Measurements from ENCODE around the gene SLBP. TPM values are rescaled to one million over a fixed set of nuclear protein-coding genes. Genes with fewer than 3 reads are reported as not detected.

Gene SLBP
- total and polyA plus RNA-seq, 2 donors (not counting 3 experiments of a cell fraction or from before 2014, with no cell fraction given), result 48.3 to 63.1 TPM

DNA sequence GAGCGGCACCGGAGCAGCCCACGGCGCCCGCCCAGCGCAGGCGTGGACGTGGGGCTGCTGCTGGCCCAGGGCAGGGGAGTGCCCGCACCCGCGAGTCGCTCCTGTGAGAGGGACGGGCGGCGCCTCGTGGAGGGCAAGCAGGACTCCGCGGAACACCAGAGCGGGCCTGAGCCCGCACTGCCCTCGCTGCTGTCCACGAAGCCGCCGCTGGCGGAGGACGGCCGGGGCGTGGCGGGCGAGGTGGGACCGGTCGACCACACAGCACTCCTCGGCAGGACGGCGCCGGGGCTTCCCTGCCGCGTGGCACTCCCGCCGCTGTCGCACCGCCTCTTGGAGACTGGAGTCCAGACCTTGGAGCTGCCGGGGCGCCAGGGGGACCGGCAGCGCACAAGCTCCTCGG is 57.0 kb downstream of the SLBP start:
- no peak for FAIRE-seq
- POLR2A ChIA-PET, result no interaction called here
- no peaks in the 10 kb centered on the region for H3K27me3 ChIP-seq (ENCODE audit: control insufficient read depth in 2 of 2, insufficient read depth in 2 of 2, low read length in 2 of 2)

More for the DNA sequence above, 57.0 kb downstream of the SLBP start:
- Histone ChIP-seq H3K9ac (replicated peaks; ENCODE audit: extremely low read depth, insufficient read depth, low read length) (no peak overlapping the region), H3K9me3 (replicated peaks; ENCODE audit: control insufficient read depth, insufficient read depth, low read length) (no peaks in the 10 kb centered on the region), H3K9me1 (replicated peaks; ENCODE audit: control insufficient read depth, extremely low read depth, insufficient read depth, low read length) (no peaks in the 10 kb centered on the region), H3K27ac (ENCODE audit: insufficient read depth, low read depth, low read length) (no peak overlapping the region), H3K4me2 (ENCODE audit: insufficient read depth, low read length) (no peak overlapping the region), H4K20me1 (replicated peaks; ENCODE audit: control insufficient read depth, extremely low read depth, insufficient read depth, low read length) (no peaks in the 10 kb centered on the region), H3K4me1 (ENCODE audit: control insufficient read depth, extremely low read depth, insufficient read depth, low read length) (no peaks in the 10 kb centered on the region), H3K79me2 (ENCODE audit: control insufficient read depth, insufficient read depth, low read length) (no peaks in the 10 kb centered on the region), H3K36me3 (ENCODE audit: control insufficient read depth in 2 of 2, extremely low read depth in 1 of 2, insufficient read depth in 2 of 2, low read length in 2 of 2) (no peaks in the 10 kb centered on the region), H2AFZ (ENCODE audit: low read depth, low read length) (no peak overlapping the region), H3K4me3 (replicated peaks in 1 of 3; ENCODE audit: insufficient read depth in 1 of 3, low read depth in 1 of 3, low read length in 3 of 3) (no peak overlapping the region)
- TF ChIP-seq MYC (IDR thresholded peaks at IDR 0.05; ENCODE audit: low read depth, low read length) (no peak), POLR2AphosphoS5 (IDR thresholded peaks at IDR 0.05; ENCODE audit: insufficient read depth, low read depth, low read length) (no peak), JUN (IDR thresholded peaks at IDR 0.05; ENCODE audit: borderline replicate concordance, insufficient read depth, insufficient read length, low read depth) (no peak), GATA2 (IDR thresholded peaks at IDR 0.05; ENCODE audit: insufficient read depth, insufficient read length, low read depth, low read length) (no peak), EZH2 (IDR thresholded peaks at IDR 0.05; ENCODE audit: borderline replicate concordance, low read depth, low read length, severe bottlenecking) (no peak), FOS (IDR thresholded peaks at IDR 0.05; ENCODE audit: borderline replicate concordance, insufficient read depth, low read length) (no peak), POLR2A (IDR thresholded peaks at IDR 0.05; ENCODE audit: low read depth, low read length) (no peak)
- TF ChIP-seq, protein P1, sequence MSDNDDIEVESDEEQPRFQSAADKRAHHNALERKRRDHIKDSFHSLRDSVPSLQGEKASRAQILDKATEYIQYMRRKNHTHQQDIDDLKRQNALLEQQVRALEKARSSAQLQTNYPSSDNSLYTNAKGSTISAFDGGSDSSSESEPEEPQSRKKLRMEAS (IDR thresholded peaks at IDR 0.05; ENCODE audit: insufficient read depth, insufficient read length), result no peak
- TF ChIP-seq, protein P2, sequence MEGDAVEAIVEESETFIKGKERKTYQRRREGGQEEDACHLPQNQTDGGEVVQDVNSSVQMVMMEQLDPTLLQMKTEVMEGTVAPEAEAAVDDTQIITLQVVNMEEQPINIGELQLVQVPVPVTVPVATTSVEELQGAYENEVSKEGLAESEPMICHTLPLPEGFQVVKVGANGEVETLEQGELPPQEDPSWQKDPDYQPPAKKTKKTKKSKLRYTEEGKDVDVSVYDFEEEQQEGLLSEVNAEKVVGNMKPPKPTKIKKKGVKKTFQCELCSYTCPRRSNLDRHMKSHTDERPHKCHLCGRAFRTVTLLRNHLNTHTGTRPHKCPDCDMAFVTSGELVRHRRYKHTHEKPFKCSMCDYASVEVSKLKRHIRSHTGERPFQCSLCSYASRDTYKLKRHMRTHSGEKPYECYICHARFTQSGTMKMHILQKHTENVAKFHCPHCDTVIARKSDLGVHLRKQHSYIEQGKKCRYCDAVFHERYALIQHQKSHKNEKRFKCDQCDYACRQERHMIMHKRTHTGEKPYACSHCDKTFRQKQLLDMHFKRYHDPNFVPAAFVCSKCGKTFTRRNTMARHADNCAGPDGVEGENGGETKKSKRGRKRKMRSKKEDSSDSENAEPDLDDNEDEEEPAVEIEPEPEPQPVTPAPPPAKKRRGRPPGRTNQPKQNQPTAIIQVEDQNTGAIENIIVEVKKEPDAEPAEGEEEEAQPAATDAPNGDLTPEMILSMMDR (IDR thresholded peaks at IDR 0.05; ENCODE audit: extremely low read depth in 1 of 2, insufficient read depth in 1 of 2, low read depth in 1 of 2, low read length in 2 of 2), result no peak
- CTCF ChIA-PET, result no interaction called here
- DNase-seq (ENCODE audit: low read depth, low spot score), result no peak
- dilution Hi-C loops (cut with MboI; ENCODE audit: extremely low pct_ligation_motif_present, low sequenced_read_pairs) (no loop called here), intact Hi-C loops (cut with micrococcal nuclease) (no loop called here)
- BruUV-seq (replicated peaks), result no TSS peak

All from endothelial cell of umbilical vein (primary cell).